ENCODE measurements around the gene MFSD8. TPM values are rescaled to one million over a fixed set of nuclear protein-coding genes. Genes with fewer than 3 reads are reported as not detected.

The MFSD8 gene
- total RNA-seq (2012; rRNA removed) (31.4 and 36.7 TPM in 2 replicates), polyA plus RNA-seq (2012; rRNA removed) (6.5 and 8.8 TPM in 2 replicates), Bru-seq, nascent RNA (percentile 70 among the genes with signal in this experiment), BruChase-seq, experiment 1, labeled RNA remaining after a 6-hour chase (percentile 74 among the genes with signal in this experiment), BruChase-seq, experiment 2, labeled RNA remaining after a 2-hour chase (percentile 72 among the genes with signal in this experiment)
- polyA plus RNA-seq (2012; cell fraction: cytosol; rRNA removed), result 1.4 and 2.1 TPM in 2 replicates
- polyA plus RNA-seq (2012; cell fraction: nucleus; rRNA removed; ENCODE audit: low replicate concordance), result 4.5 and 48.5 TPM in 2 replicates
- long read RNA-seq, full-length matches to known transcripts, result 8 of 16 reads
- long read RNA-seq, partial matches to known transcripts, result 1 of 16 reads
- long read RNA-seq, other reads (novel, unspliced or antisense), result 7 of 16 reads

- WGBS, 2 experiments (ENCODE audit: extremely low coverage in 2 of 2, insufficient read length in 1 of 2), result 0% methylated on average over 44 of the region's 69 CpGs; no CpG with 5 or more reads in 1 of the 2 experiments
- Histone ChIP-seq H3K23ac (ENCODE audit: low read depth, low read length) (peak within 1 kb of the TSS; percentile 94), H3K36me3 (ENCODE audit: control insufficient read depth, insufficient read depth, low read length) (no peaks in the 10 kb centered on the region), H2AFZ (replicated peaks; ENCODE audit: low read length, poor library complexity) (peak within 1 kb of the TSS; percentile 99), H4K8ac (ENCODE audit: low read depth in 2 of 2, low read length in 2 of 2) (peak within 1 kb of the TSS; percentile 59 to 88; a peak in 3 of 4 replicates), H3K27me3 (ENCODE audit: control insufficient read depth, insufficient read depth, low read length) (no peaks in the 10 kb centered on the region), H3K79me1 (ENCODE audit: low read depth in 1 of 2, low read length in 2 of 2) (peaks cover 8 to 55% of the 10 kb centered on the region in 2 experiments), H3K14ac (replicated peaks; ENCODE audit: low read depth, low read length) (peak within 1 kb of the TSS; percentile 90), H4K5ac (ENCODE audit: low read depth, low read length) (peak within 1 kb of the TSS; percentile 37), H3K56ac (ENCODE audit: extremely low read depth, insufficient read depth, low read length) (peak within 1 kb of the TSS; percentile 48; the same call in 1 of the 2 replicates), H3K4ac (ENCODE audit: low read depth, low read length) (peak within 1 kb of the TSS; percentile 96), H4K91ac (ENCODE audit: insufficient read depth, low read depth, low read length) (peak within 1 kb of the TSS; percentile 57), H3K4me1 (ENCODE audit: control insufficient read depth, insufficient read depth, low read length) (no peaks in the 10 kb centered on the region), H3K9ac (ENCODE audit: low read depth, low read length) (peak within 1 kb of the TSS; percentile 79), H2AK5ac (ENCODE audit: low read depth, low read length) (peak within 1 kb of the TSS; percentile 20; the same call in 1 of the 2 replicates), H2BK15ac (ENCODE audit: low read depth, low read length) (no peak within 1 kb of the TSS), H3K9me3 (ENCODE audit: control insufficient read depth, insufficient read depth, low read length) (no peaks in the 10 kb centered on the region), H2BK20ac (ENCODE audit: low read depth, low read length) (peak within 1 kb of the TSS; percentile 54; the same call in 1 of the 2 replicates), H3K9me1 (ENCODE audit: insufficient read depth, low read length) (peaks cover 2% of the 10 kb centered on the region; the same call in 1 of the 2 replicates), H3K27ac (ENCODE audit: insufficient read depth, low read length) (peak within 1 kb of the TSS; percentile 63), H3K18ac (ENCODE audit: low read depth, low read length) (peak within 1 kb of the TSS; percentile 1; the same call in 1 of the 2 replicates), H4K20me1 (ENCODE audit: insufficient read depth, low read length) (no peaks in the 10 kb centered on the region), H2BK5ac (ENCODE audit: low read depth, low read length, poor library complexity, severe bottlenecking) (peak within 1 kb of the TSS; percentile 51), H2AK9ac (replicated peaks; ENCODE audit: low read depth, low read length, poor library complexity) (peak within 1 kb of the TSS; percentile 94), H3K4me3 (ENCODE audit: insufficient read depth, low read depth, low read length) (peak within 1 kb of the TSS; percentile 69), H2BK120ac (ENCODE audit: low read depth, low read length) (peak within 1 kb of the TSS; percentile 77), H3K4me2 (ENCODE audit: low read depth, low read length) (peak within 1 kb of the TSS; percentile 100)
- in situ Hi-C loops (cut with MboI; ENCODE audit: low sequenced_read_pairs), result no loop called here
- peak; percentile 97 for ATAC-seq (ENCODE audit: low read depth)
- peak; percentile 99 for DNase-seq
- intact Hi-C loops (cut with micrococcal nuclease), result loop anchor here (2.0 to 10.0 kb wide), 2 partner anchors 96 to 180 kb away; partner anchors contain the start of genes HSPA4L and LARP1B
- dilution Hi-C loops (cut with HindIII; ENCODE audit: low sequenced_read_pairs, unreplicated experiment), result no loop called here
- CTCF ChIA-PET, result interaction anchor here (0.9 to 1.1 kb wide), 2 partner anchors 55 to 96 kb away, joined by 3 read pairs; partner anchors contain the start of gene LARP1B
- POLR2A ChIA-PET (ENCODE audit: unreplicated experiment), result interaction anchor here (0.5 to 0.7 kb wide), 2 partner anchors 9 to 458 kb away, joined by 3 read pairs; no protein-coding TSS in a partner anchor
- no TSS peak for BruUV-seq (replicated peaks)
- TF ChIP-seq USF2 (IDR thresholded peaks at IDR 0.05; ENCODE audit: low read depth, low read length), result peak; percentile 60
- TF ChIP-seq ELK1 (IDR thresholded peaks at IDR 0.05; ENCODE audit: borderline replicate concordance, low read depth, low read length), result no peak
- peak; percentile 42 for TF ChIP-seq RAD21 (IDR thresholded peaks at IDR 0.05; ENCODE audit: low read length)
- TF ChIP-seq CTCF (conservative IDR thresholded peaks at IDR 0.05; ENCODE audit: low read depth, low read length), result peak; percentile 45
- TF ChIP-seq RFX5 (IDR thresholded peaks at IDR 0.05; ENCODE audit: low read depth, low read length), result no peak
- TF ChIP-seq MXI1 (IDR thresholded peaks at IDR 0.05; ENCODE audit: borderline replicate concordance, low read depth, low read length), result peak; percentile 73; the same call in 1 of the 2 replicates
- TF ChIP-seq MAZ (IDR thresholded peaks at IDR 0.05; ENCODE audit: borderline replicate concordance, low read depth, low read length), result peak; percentile 14; the same call in 1 of the 2 replicates
- no peak for TF ChIP-seq CHD1 (IDR thresholded peaks at IDR 0.05; ENCODE audit: low read depth, low read length)
- no peak for TF ChIP-seq RCOR1 (IDR thresholded peaks at IDR 0.05; ENCODE audit: insufficient replicate concordance, low read length)
- TF ChIP-seq CEBPB (IDR thresholded peaks at IDR 0.05; ENCODE audit: low read depth, low read length), result no peak
Measured at GRCh38 chr4:127965062-127965802, at the start of gene MFSD8, which contains the start of gene ABHD18. Gene MFSD8 (minus strand): TSS chr4:127965173. CDS start chr4:127965133, 40 bp downstream. Gene ABHD18 (plus strand): TSS chr4:127965406. CDS start chr4:127982956, 17,550 bp downstream.

Measured in IMR-90 (cell line).